GM21529 (cell line): Measurements from ENCODE around the gene ARMC7.
"Not testable (repeated sequence)": the region's sequence is repeated elsewhere in the genome, so short reads cannot be mapped to it uniquely, and the experiment has no call there.

ENCODE experiments used
- ATAC-seq: cut with Tn5 transposase; IDR thresholded peaks from one replicate; pipeline ENCODE4 v1.9.1; 2021; ENCODE audit not compliant: unreplicated experiment

ARMC7 gene

GRCh38 chr17:75127936-75128335 lies 18.2 kb downstream of the ARMC7 start:
- ATAC-seq = not testable (repeated sequence)

- no peak for ATAC-seq
These were observed 19.1 kb downstream of the ARMC7 start for GRCh38 chr17:75128694-75129505.

- no peak for ATAC-seq
These were observed 19.8 kb downstream of the ARMC7 start for GRCh38 chr17:75129576-75129975.

- ATAC-seq = no peak
These were observed 20.4 kb downstream of the ARMC7 start for GRCh38 chr17:75130059-75130631.

- ATAC-seq = peak; percentile 11
These were observed 21.0 kb downstream of the ARMC7 start for GRCh38 chr17:75130632-75131277.

- ATAC-seq = peak; percentile 79
These were observed 21.7 kb downstream of the ARMC7 start, which contains the start of gene NT5C for GRCh38 chr17:75131278-75132017. Gene NT5C (minus strand): TSS chr17:75131742. CDS start chr17:75131707, 35 bp downstream.

- not testable (repeated sequence) for ATAC-seq
These were observed 22.5 kb downstream of the ARMC7 start for GRCh38 chr17:75132018-75133000.

GRCh38 chr17:75133001-75133400 lies 23.2 kb downstream of the ARMC7 start:
- no peak for ATAC-seq

GRCh38 chr17:75133607-75134347 lies 24.0 kb downstream of the ARMC7 start:
- not testable (repeated sequence) for ATAC-seq

GRCh38 chr17:75135452-75135851 lies 25.7 kb downstream of the ARMC7 start:
- ATAC-seq = no peak

GRCh38 chr17:75135946-75136345 lies 26.2 kb downstream of the ARMC7 start:
- ATAC-seq = no peak

- not testable (repeated sequence) for ATAC-seq
These were observed 28.0 kb downstream of the ARMC7 start for GRCh38 chr17:75137762-75138161.

- ATAC-seq = no peak
These were observed 28.8 kb downstream of the ARMC7 start for GRCh38 chr17:75138519-75138918.

GRCh38 chr17:75142236-75142971 lies 32.6 kb downstream of the ARMC7 start:
- ATAC-seq = no peak

- ATAC-seq = no peak
These were observed 35.2 kb downstream of the ARMC7 start for GRCh38 chr17:75144816-75145512.

- ATAC-seq = no peak
These were observed 36.8 kb downstream of the ARMC7 start for GRCh38 chr17:75146592-75146991.

- no peak for ATAC-seq
These were observed 38.2 kb downstream of the ARMC7 start for GRCh38 chr17:75147878-75148546.
